Measurements from ENCODE around the gene PTBP2.

GRCh38 chr1:96707023-96707422, 14.6 kb upstream of the PTBP2 start:
- TF ChIP-seq CTCF (IDR thresholded peaks at IDR 0.05; ENCODE audit: low read depth, low read length, missing input control) (no peak), TAF1 (conservative IDR thresholded peaks at IDR 0.05) (no peak), FOXA2 (IDR thresholded peaks at IDR 0.05) (no peak)
- TF ChIP-seq, protein P1, sequence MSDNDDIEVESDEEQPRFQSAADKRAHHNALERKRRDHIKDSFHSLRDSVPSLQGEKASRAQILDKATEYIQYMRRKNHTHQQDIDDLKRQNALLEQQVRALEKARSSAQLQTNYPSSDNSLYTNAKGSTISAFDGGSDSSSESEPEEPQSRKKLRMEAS (IDR thresholded peaks at IDR 0.05), result no peak
- TF ChIP-seq, protein P2, sequence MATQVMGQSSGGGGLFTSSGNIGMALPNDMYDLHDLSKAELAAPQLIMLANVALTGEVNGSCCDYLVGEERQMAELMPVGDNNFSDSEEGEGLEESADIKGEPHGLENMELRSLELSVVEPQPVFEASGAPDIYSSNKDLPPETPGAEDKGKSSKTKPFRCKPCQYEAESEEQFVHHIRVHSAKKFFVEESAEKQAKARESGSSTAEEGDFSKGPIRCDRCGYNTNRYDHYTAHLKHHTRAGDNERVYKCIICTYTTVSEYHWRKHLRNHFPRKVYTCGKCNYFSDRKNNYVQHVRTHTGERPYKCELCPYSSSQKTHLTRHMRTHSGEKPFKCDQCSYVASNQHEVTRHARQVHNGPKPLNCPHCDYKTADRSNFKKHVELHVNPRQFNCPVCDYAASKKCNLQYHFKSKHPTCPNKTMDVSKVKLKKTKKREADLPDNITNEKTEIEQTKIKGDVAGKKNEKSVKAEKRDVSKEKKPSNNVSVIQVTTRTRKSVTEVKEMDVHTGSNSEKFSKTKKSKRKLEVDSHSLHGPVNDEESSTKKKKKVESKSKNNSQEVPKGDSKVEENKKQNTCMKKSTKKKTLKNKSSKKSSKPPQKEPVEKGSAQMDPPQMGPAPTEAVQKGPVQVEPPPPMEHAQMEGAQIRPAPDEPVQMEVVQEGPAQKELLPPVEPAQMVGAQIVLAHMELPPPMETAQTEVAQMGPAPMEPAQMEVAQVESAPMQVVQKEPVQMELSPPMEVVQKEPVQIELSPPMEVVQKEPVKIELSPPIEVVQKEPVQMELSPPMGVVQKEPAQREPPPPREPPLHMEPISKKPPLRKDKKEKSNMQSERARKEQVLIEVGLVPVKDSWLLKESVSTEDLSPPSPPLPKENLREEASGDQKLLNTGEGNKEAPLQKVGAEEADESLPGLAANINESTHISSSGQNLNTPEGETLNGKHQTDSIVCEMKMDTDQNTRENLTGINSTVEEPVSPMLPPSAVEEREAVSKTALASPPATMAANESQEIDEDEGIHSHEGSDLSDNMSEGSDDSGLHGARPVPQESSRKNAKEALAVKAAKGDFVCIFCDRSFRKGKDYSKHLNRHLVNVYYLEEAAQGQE (IDR thresholded peaks at IDR 0.05), result no peak

Data from liver (tissue), 3 donors.